BLaER1 (cell line): ENCODE results near the gene TMEM134.
A peak's percentile ranks its signal among the peaks of the same experiment; 100 is the strongest.
"Not testable (repeated sequence)": the region's sequence is repeated elsewhere in the genome, so short reads cannot be mapped to it uniquely, and the experiment has no call there.

Experiments
- H3K27ac ChIP-seq: shearing (Covaris generic); formaldehyde crosslinking; 2 replicates; pipeline ENCODE4 v1.8.1; 2022
- H3K27me3 ChIP-seq: shearing (Covaris generic); formaldehyde crosslinking; 2 replicates; pipeline ENCODE4 v1.8.1; 2022
- H3K36me3 ChIP-seq: shearing (Covaris generic); formaldehyde crosslinking; 2 replicates; pipeline ENCODE4 v1.8.1; 2022
- H3K4me1 ChIP-seq: shearing (Covaris generic); formaldehyde crosslinking; 2 replicates; pipeline ENCODE4 v1.8.1; 2022
- H3K4me2 ChIP-seq: shearing (Covaris generic); formaldehyde crosslinking; 2 replicates; pipeline ENCODE4 v1.8.1; 2022
- H3K4me3 ChIP-seq: shearing (Covaris generic); formaldehyde crosslinking; 2 replicates; pipeline ENCODE4 v1.8.1; 2022
- H3K9ac ChIP-seq: shearing (Covaris generic); formaldehyde crosslinking; 2 replicates; pipeline ENCODE4 v1.8.1; 2022
- H3K9me3 ChIP-seq: shearing (Covaris generic); formaldehyde crosslinking; 2 replicates; pipeline ENCODE4 v1.8.1; 2022
- H4K20me1 ChIP-seq: shearing (Covaris generic); formaldehyde crosslinking; 2 replicates; pipeline ENCODE4 v1.8.1; 2022
- Cebpa-rat ChIP-seq: shearing (Covaris generic); IDR thresholded peaks from 2 replicates; pipeline ENCODE4 v1.8.1; 2022

Gene TMEM134

DNA sequence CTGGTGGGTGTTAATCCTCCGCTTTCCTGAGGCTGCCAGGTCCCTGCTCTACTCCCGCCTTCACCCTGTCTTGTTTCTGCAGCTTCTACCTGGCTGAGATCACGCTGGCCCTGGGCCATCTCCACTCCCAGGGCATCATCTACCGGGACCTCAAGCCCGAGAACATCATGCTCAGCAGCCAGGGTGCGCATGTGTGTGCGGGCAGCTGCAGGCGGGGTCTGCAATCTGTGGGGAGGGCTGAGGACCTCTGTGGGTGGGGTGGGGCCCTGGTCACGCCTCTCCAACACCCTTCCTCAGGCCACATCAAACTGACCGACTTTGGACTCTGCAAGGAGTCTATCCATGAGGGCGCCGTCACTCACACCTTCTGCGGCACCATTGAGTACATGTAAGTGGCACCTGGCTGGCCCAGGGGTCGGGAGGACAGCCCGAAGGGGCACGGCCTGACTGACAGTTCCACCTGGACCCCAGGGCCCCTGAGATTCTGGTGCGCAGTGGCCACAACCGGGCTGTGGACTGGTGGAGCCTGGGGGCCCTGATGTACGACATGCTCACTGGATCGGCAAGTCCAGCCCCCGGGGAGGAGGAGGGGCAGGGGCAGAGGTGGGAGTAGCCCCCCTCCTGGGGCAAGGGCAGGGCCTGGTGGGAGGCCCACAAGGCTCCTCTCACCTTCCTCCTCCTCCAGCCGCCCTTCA is 36.2 kb downstream of the TMEM134 start:
- Histone ChIP-seq H3K36me3 (peaks cover 70% of the 10 kb centered on the region), H3K4me2 (peak overlapping the region; percentile 97)

GRCh38 chr11:67431346-67432249 is 37.5 kb downstream of the TMEM134 start:
- no peak overlapping the region for H3K4me2 ChIP-seq
- no peaks in the 10 kb centered on the region for H3K9me3 ChIP-seq
- H3K27ac ChIP-seq: no peak overlapping the region
- peak overlapping the region; percentile 55; the same call in 1 of the 2 replicates for H3K9ac ChIP-seq
- no peaks in the 10 kb centered on the region for H3K27me3 ChIP-seq
- peaks cover 77% of the 10 kb centered on the region for H4K20me1 ChIP-seq
- peaks cover 70% of the 10 kb centered on the region for H3K36me3 ChIP-seq
- peaks cover 73% of the 10 kb centered on the region for H3K4me1 ChIP-seq
- TF ChIP-seq Cebpa-rat: no peak
- H3K4me3 ChIP-seq: no peak overlapping the region

More for the DNA sequence above, 36.2 kb downstream of the TMEM134 start:
- Histone ChIP-seq H3K27ac (peak overlapping the region; percentile 99), H3K27me3 (no peaks in the 10 kb centered on the region), H4K20me1 (peaks cover 79% of the 10 kb centered on the region), H3K9me3 (no peaks in the 10 kb centered on the region), H3K9ac (peak overlapping the region; percentile 94), H3K4me1 (peaks cover 73% of the 10 kb centered on the region), H3K4me3 (no peak overlapping the region)
- TF ChIP-seq Cebpa-rat: no peak

DNA sequence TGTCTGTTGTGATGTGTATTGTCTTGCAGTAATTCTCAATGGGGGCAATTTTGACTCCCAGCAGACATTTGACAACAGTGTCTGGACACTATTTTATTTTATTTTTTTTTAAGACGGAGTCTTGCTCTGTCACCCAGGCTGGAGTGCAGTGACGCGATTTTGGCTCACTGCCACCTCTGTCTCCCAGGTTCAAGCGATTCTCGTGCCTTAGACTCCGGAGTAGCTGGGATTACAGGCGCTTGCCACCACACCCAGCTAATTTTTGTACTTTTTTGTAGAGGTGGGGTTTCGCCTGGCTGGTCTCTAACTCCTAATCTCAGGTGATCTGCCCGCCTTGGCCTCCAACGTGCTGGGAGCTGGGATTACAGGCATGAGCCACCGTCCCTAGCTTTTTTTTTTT is 39.3 kb downstream of the TMEM134 start:
- Histone ChIP-seq H3K36me3 (peaks cover 55% of the 10 kb centered on the region), H3K9me3 (no peaks in the 10 kb centered on the region), H3K4me1 (peaks cover 61% of the 10 kb centered on the region), H3K4me2 (peak overlapping the region; percentile 87), H4K20me1 (peaks cover 58% of the 10 kb centered on the region), H3K9ac (no peak overlapping the region), H3K27me3 (no peaks in the 10 kb centered on the region), H3K4me3 (peak overlapping the region; percentile 92; the same call in 1 of the 2 replicates), H3K27ac (no peak overlapping the region)
- no peak for TF ChIP-seq Cebpa-rat

GRCh38 chr11:67429038-67429668 is 39.9 kb downstream of the TMEM134 start:
- peaks cover 52% of the 10 kb centered on the region for H4K20me1 ChIP-seq
- H3K4me1 ChIP-seq: peaks cover 60% of the 10 kb centered on the region
- H3K9me3 ChIP-seq: no peaks in the 10 kb centered on the region

GRCh38 chr11:67428052-67429001 is 40.7 kb downstream of the TMEM134 start, which contains the start of gene RPS6KB2:
TSS of gene RPS6KB2 (plus strand) at chr11:67428494. CDS start at chr11:67428546, 52 bp downstream.
- Histone ChIP-seq H3K9ac (peak within 1 kb of the TSS; percentile 94), H4K20me1 (peaks cover 44% of the 10 kb centered on the region), H3K27me3 (no peaks in the 10 kb centered on the region), H3K4me3 (peak within 1 kb of the TSS; percentile 92), H3K27ac (peak within 1 kb of the TSS; percentile 87), H3K4me1 (peaks cover 53% of the 10 kb centered on the region), H3K36me3 (peaks cover 41% of the 10 kb centered on the region), H3K4me2 (peak within 1 kb of the TSS; percentile 87), H3K9me3 (no peaks in the 10 kb centered on the region)
- TF ChIP-seq Cebpa-rat: peak; percentile 73

More at GRCh38 chr11:67429038-67429668, 39.9 kb downstream of the TMEM134 start:
- Histone ChIP-seq H3K27me3 (no peaks in the 10 kb centered on the region), H3K27ac (peak overlapping the region; percentile 87), H3K36me3 (peaks cover 49% of the 10 kb centered on the region), H3K4me3 (peak overlapping the region; percentile 92), H3K4me2 (peak overlapping the region; percentile 87), H3K9ac (peak overlapping the region; percentile 94)
- TF ChIP-seq Cebpa-rat: no peak

- Histone ChIP-seq H3K36me3 (peaks cover 32% of the 10 kb centered on the region), H3K9ac (peak overlapping the region; percentile 94)
Measured at GRCh38 chr11:67427364-67427859, 41.6 kb downstream of the TMEM134 start.

GRCh38 chr11:67423891-67424613 is 45.0 kb downstream of the TMEM134 start:
- peak overlapping the region; percentile 40; the same call in 1 of the 2 replicates for H3K27ac ChIP-seq

More at GRCh38 chr11:67427364-67427859, 41.6 kb downstream of the TMEM134 start:
- Histone ChIP-seq H3K4me2 (peak overlapping the region; percentile 87), H4K20me1 (peaks cover 35% of the 10 kb centered on the region), H3K27ac (peak overlapping the region; percentile 87), H3K4me3 (peak overlapping the region; percentile 92), H3K4me1 (peaks cover 51% of the 10 kb centered on the region)
- H3K27me3 ChIP-seq, H3K9me3 ChIP-seq: not testable (repeated sequence)

DNA sequence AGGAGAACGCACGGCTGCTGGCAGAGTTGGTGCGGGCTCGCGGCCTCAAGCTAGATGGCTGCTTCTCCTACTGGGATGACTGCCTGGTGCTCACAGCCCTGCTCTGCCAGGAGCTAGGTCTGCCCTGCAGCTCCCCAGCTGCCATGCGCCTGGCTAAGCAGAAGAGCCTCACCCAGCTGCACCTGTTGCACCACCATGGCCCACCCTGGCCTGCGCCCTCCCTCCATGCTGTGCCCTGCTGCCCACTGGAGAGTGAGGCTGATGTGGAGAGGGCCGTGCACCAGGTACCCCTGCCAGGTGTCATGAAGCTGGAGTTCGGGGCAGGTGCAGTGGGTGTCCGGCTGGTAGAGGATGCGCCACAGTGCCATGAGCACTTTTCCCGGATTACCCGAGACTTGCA is 45.6 kb downstream of the TMEM134 start:
- H3K4me3 ChIP-seq: no peak overlapping the region
- no peaks in the 10 kb centered on the region for H3K36me3 ChIP-seq
- H3K4me1 ChIP-seq: peaks cover 59% of the 10 kb centered on the region
- no peak overlapping the region for H3K27ac ChIP-seq
- no peak for TF ChIP-seq Cebpa-rat
- H3K27me3 ChIP-seq: no peaks in the 10 kb centered on the region
- H4K20me1 ChIP-seq: no peaks in the 10 kb centered on the region
- H3K4me2 ChIP-seq: no peak overlapping the region
- H3K9ac ChIP-seq: no peak overlapping the region
- H3K9me3 ChIP-seq: no peaks in the 10 kb centered on the region

More at GRCh38 chr11:67423891-67424613, 45.0 kb downstream of the TMEM134 start:
- H3K9me3 ChIP-seq: no peaks in the 10 kb centered on the region
- no peaks in the 10 kb centered on the region for H3K36me3 ChIP-seq
- TF ChIP-seq Cebpa-rat: no peak
- peaks cover 2% of the 10 kb centered on the region; the same call in 1 of the 2 replicates for H4K20me1 ChIP-seq
- H3K4me1 ChIP-seq: peaks cover 55% of the 10 kb centered on the region
- H3K4me2 ChIP-seq: no peak overlapping the region; the same call in 1 of the 2 replicates
- H3K9ac ChIP-seq: no peak overlapping the region
- H3K4me3 ChIP-seq: no peak overlapping the region
- H3K27me3 ChIP-seq: no peaks in the 10 kb centered on the region
